Vagina (tissue), 2 donors: ENCODE measurements around the gene MARCHF3.

ENCODE experiments used
- CTCF ChIP-seq, 3 experiments: fragments of 450-650 bp in 2 of 3; fragments of 200-600 bp in 1 of 3; sonication (generic) in 1 of 3; IDR thresholded peaks; one replicate each; pipeline ENCODE4 v1.5.1; 2017 to 2019; ENCODE audit warnings: antibody characterized with exemption in 3 of 3, mild to moderate bottlenecking in 2 of 3, moderate library complexity in 2 of 3
- POLR2A ChIP-seq, 2 donors: fragments of 450-650 bp; IDR thresholded peaks; one replicate each; pipeline ENCODE4 v1.6.1; 2017; ENCODE audit warnings: antibody characterized with exemption in 2 of 2, mild to moderate bottlenecking in 2 of 2, moderate library complexity in 2 of 2
- POLR2AphosphoS5 ChIP-seq, 2 donors: sonication (generic); formaldehyde crosslinking; IDR thresholded peaks; one replicate each; pipeline ENCODE4 v1.9.0; 2017; ENCODE audit warnings: antibody characterized with exemption in 2 of 2, mild to moderate bottlenecking in 2 of 2, low read depth in 1 of 2; ENCODE audit not compliant: insufficient read depth in 1 of 2

GRCh38 chr5:127068493-127069214 is 38.3 kb upstream of the MARCHF3 start:
- TF ChIP-seq CTCF (IDR thresholded peaks at IDR 0.05) (no peak), POLR2A (IDR thresholded peaks at IDR 0.05) (no peak), POLR2AphosphoS5 (IDR thresholded peaks at IDR 0.05; ENCODE audit: insufficient read depth in 1 of 2, low read depth in 1 of 2) (no peak)
